Liver (tissue), 9 donors: ENCODE measurements around the gene HOXD11. TPM values are rescaled to one million over a fixed set of nuclear protein-coding genes. Genes with fewer than 3 reads are reported as not detected.

Experiments
- DNase-seq: peaks from one replicate; pipeline ENCODE4 v3.0.0-alpha.2; 2017; ENCODE audit warnings: low spot score
- H3K27ac ChIP-seq, 2 donors: one replicate each; pipeline ENCODE4 v1.7.0; 2013; ENCODE audit warnings: inconsistent platforms in 2 of 2, low read length in 2 of 2, control low read depth in 1 of 2, low read depth in 1 of 2, mild to moderate bottlenecking in 1 of 2
- H3K27me3 ChIP-seq, 4 donors: one replicate each; pipeline versions ENCODE4 v1.6.1 to v1.7.0; 2013; ENCODE audit warnings: low read length in 3 of 4, inconsistent platforms in 1 of 4, mild to moderate bottlenecking in 1 of 4, moderate library complexity in 1 of 4; ENCODE audit not compliant: control insufficient read depth in 4 of 4, insufficient read depth in 4 of 4
- H3K36me3 ChIP-seq, 4 donors: one replicate each; pipeline versions ENCODE4 v1.6.1 to v1.7.0; 2013; ENCODE audit warnings: low read length in 3 of 4, mild to moderate bottlenecking in 3 of 4, low read depth in 1 of 4, moderate library complexity in 1 of 4; ENCODE audit not compliant: control insufficient read depth in 4 of 4, insufficient read depth in 3 of 4
- H3K4me1 ChIP-seq, 4 donors: one replicate each; pipeline versions ENCODE4 v1.6.1 to v1.7.0; 2013; ENCODE audit warnings: low read length in 3 of 4, mild to moderate bottlenecking in 3 of 4, moderate library complexity in 1 of 4; ENCODE audit not compliant: control insufficient read depth in 4 of 4, insufficient read depth in 4 of 4
- H3K4me3 ChIP-seq, 3 donors: one replicate each; pipeline versions ENCODE4 v1.6.1 to v1.7.0; 2013; ENCODE audit warnings: low read length in 3 of 3, control low read depth in 1 of 3, low read depth in 1 of 3, mild to moderate bottlenecking in 1 of 3
- H3K9ac ChIP-seq, 2 donors: one replicate each; pipeline ENCODE4 v1.7.0; 2013; ENCODE audit warnings: low read length in 2 of 2, mild to moderate bottlenecking in 2 of 2, moderate library complexity in 2 of 2, control low read depth in 1 of 2, low read depth in 1 of 2
- H3K9me3 ChIP-seq, 4 donors: one replicate each; pipeline versions ENCODE4 v1.6.1 to v1.7.0; 2013; ENCODE audit warnings: low read length in 3 of 4; ENCODE audit not compliant: control insufficient read depth in 4 of 4
- ATF3 ChIP-seq: IDR thresholded peaks from 2 replicates; pipeline ENCODE4 v1.6.1; 2016; ENCODE audit warnings: antibody characterized with exemption
- CTCF ChIP-seq: fragments of 150-350 bp; IDR thresholded peaks from 2 replicates; pipeline ENCODE4 v1.5.1; 2017; ENCODE audit warnings: improper control_type of control experiment, low read depth, low read length; ENCODE audit not compliant: missing input control
- FOXA1 ChIP-seq: IDR thresholded peaks from 2 replicates; pipeline ENCODE4 v1.6.1; 2016; ENCODE audit warnings: antibody characterized with exemption
- FOXA2 ChIP-seq: IDR thresholded peaks from 2 replicates; pipeline ENCODE4 v1.6.1; 2016; ENCODE audit warnings: antibody characterized with exemption
- GABPA ChIP-seq, 2 donors: IDR thresholded peaks in 1 of 2; conservative IDR thresholded peaks in 1 of 2; 2 replicates each; pipeline ENCODE4 v1.6.1; 2016; ENCODE audit warnings: antibody characterized with exemption in 2 of 2, mild to moderate bottlenecking in 1 of 2, moderate library complexity in 1 of 2
- HNF4A ChIP-seq, 2 donors: conservative IDR thresholded peaks; 2 replicates each; pipeline ENCODE4 v1.6.1; 2016; ENCODE audit warnings: antibody characterized with exemption in 2 of 2, mild to moderate bottlenecking in 2 of 2
- HNF4G ChIP-seq: IDR thresholded peaks from 2 replicates; pipeline ENCODE4 v1.6.1; 2016; ENCODE audit warnings: antibody characterized with exemption
- JUND ChIP-seq, 2 donors: IDR thresholded peaks; 2 replicates each; pipeline ENCODE4 v1.6.1; 2016; ENCODE audit warnings: antibody characterized with exemption in 2 of 2
- NR2F2 ChIP-seq: IDR thresholded peaks from 2 replicates; pipeline ENCODE4 v1.6.1; 2016; ENCODE audit warnings: antibody characterized with exemption
- RAD21 ChIP-seq, 2 donors: IDR thresholded peaks; 2 replicates each; pipeline ENCODE4 v1.6.1; 2016; ENCODE audit warnings: antibody characterized with exemption in 2 of 2, mild to moderate bottlenecking in 2 of 2
- YY1 ChIP-seq: IDR thresholded peaks from 2 replicates; pipeline ENCODE4 v1.6.1; 2016; ENCODE audit warnings: antibody characterized with exemption, mild to moderate bottlenecking
- WGBS: extraction: QIAGEN DNeasy Blood & Tissue Kit; methylation state at CpG from one replicate; pipeline ENCODE4 v1.1.7; 2013; 5-methylcytosine and 5-hydroxymethylcytosine counted together
- polyA plus RNA-seq, 2 donors: library from polyadenylated mRNA; stranded (reverse) in 1 of 2; unstranded in 1 of 2; fragments of 200-250 nt in 1 of 2; fragments of >200 nt in 1 of 2; fragmentation: Nextera tagmentation in 1 of 2; extraction: Ambion mirVana in 1 of 2; gene quantifications; one replicate each; pipeline versions ENCODE4 v1.2.1 to v1.2.3, GENCODE V29; 2013 to 2015
- total RNA-seq, 2 donors: library from RNA; depleted of rRNA; stranded (reverse); fragments of >200 nt; gene quantifications; one replicate each; pipeline ENCODE4 v1.2.3, GENCODE V29; 2014
- TF ChIP-seq, protein P1 (sequence below): IDR thresholded peaks from 2 replicates; pipeline ENCODE4 v1.6.1; 2016; ENCODE audit warnings: antibody characterized with exemption
- TF ChIP-seq, protein P2 (sequence below): IDR thresholded peaks from 2 replicates; pipeline ENCODE4 v1.6.1; 2016; ENCODE audit warnings: antibody characterized with exemption, mild to moderate bottlenecking
- donor health status: healthy.
- donor health status: healthy.
- donor health status: healthy.
- donor health status: healthy.
- donor health status: healthy.

Gene HOXD11
- total and polyA plus RNA-seq, 4 donors = not detected

DNA sequence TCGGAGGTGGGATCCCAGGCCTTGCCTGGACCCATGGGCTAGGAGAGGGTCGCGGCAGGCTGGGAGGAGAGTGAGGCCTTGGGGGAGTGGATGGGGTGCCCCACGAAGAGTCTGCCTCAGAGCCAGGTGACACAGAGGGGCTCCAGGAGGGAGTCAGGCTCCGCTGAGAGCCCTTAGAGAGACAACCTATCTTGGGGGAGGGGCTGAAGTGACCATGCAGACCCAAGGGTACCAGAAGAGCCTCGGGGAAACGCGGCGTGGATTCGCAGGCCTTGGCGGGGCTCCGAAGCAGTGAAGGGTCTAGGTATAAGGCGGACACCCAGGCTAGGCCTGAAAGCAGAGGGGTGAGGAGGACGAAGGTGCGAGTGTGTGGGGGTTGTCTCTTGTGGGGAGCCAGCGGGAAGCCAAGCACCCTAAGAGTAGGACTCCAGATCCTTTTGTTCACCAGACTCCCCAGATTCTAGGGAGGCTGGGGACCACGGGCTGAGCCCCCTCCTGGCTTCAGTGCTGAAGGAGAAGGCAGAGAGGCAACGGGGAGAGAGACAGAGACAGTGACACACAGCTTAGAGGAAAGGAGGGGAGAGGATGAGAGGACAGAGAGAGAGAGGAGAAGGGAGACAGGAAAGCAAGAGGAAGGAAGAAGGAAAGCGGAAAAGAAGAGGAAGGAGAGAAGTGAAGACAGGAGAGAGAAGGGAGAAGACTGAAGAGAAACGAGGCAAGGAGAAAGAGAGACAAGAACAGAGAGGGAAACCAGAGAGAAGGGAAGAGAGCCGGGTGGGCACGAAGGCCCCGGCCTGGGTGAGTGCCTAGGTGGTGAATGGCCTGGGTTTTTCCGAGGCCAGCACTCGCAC is 1.1 kb upstream of the HOXD11 start:
- Histone ChIP-seq H3K27me3 (peaks cover 23 to 58% (median 35%) of the 10 kb centered on the region in 4 donors), H3K4me1 (peaks cover 0 to 21% (median 4%) of the 10 kb centered on the region in 4 donors), H3K9me3 (no peaks in the 10 kb centered on the region), H3K27ac (no peak overlapping the region), H3K4me3 (no peak overlapping the region), H3K9ac (no peak overlapping the region), H3K36me3 (no peaks in the 10 kb centered on the region)
- TF ChIP-seq ATF3 = no peak
- TF ChIP-seq HNF4A (conservative IDR thresholded peaks at IDR 0.05) = no peak
- TF ChIP-seq, protein P1, sequence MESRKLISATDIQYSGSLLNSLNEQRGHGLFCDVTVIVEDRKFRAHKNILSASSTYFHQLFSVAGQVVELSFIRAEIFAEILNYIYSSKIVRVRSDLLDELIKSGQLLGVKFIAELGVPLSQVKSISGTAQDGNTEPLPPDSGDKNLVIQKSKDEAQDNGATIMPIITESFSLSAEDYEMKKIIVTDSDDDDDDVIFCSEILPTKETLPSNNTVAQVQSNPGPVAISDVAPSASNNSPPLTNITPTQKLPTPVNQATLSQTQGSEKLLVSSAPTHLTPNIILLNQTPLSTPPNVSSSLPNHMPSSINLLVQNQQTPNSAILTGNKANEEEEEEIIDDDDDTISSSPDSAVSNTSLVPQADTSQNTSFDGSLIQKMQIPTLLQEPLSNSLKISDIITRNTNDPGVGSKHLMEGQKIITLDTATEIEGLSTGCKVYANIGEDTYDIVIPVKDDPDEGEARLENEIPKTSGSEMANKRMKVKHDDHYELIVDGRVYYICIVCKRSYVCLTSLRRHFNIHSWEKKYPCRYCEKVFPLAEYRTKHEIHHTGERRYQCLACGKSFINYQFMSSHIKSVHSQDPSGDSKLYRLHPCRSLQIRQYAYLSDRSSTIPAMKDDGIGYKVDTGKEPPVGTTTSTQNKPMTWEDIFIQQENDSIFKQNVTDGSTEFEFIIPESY = no peak
- no peak for TF ChIP-seq RAD21 (IDR thresholded peaks at IDR 0.05)
- TF ChIP-seq GABPA (IDR thresholded peaks at IDR 0.05 in 1 of 2, conservative IDR thresholded peaks at IDR 0.05 in 1 of 2) = no peak
- no peak for TF ChIP-seq CTCF
- no peak for TF ChIP-seq NR2F2
- TF ChIP-seq, protein P2, sequence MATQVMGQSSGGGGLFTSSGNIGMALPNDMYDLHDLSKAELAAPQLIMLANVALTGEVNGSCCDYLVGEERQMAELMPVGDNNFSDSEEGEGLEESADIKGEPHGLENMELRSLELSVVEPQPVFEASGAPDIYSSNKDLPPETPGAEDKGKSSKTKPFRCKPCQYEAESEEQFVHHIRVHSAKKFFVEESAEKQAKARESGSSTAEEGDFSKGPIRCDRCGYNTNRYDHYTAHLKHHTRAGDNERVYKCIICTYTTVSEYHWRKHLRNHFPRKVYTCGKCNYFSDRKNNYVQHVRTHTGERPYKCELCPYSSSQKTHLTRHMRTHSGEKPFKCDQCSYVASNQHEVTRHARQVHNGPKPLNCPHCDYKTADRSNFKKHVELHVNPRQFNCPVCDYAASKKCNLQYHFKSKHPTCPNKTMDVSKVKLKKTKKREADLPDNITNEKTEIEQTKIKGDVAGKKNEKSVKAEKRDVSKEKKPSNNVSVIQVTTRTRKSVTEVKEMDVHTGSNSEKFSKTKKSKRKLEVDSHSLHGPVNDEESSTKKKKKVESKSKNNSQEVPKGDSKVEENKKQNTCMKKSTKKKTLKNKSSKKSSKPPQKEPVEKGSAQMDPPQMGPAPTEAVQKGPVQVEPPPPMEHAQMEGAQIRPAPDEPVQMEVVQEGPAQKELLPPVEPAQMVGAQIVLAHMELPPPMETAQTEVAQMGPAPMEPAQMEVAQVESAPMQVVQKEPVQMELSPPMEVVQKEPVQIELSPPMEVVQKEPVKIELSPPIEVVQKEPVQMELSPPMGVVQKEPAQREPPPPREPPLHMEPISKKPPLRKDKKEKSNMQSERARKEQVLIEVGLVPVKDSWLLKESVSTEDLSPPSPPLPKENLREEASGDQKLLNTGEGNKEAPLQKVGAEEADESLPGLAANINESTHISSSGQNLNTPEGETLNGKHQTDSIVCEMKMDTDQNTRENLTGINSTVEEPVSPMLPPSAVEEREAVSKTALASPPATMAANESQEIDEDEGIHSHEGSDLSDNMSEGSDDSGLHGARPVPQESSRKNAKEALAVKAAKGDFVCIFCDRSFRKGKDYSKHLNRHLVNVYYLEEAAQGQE = no peak
- TF ChIP-seq FOXA2 = no peak
- no peak for TF ChIP-seq JUND (IDR thresholded peaks at IDR 0.05)
- no peak for TF ChIP-seq FOXA1
- TF ChIP-seq YY1 = no peak
- no peak for DNase-seq
- WGBS = 10% methylated on average over 25 of the region's 25 CpGs

DNA sequence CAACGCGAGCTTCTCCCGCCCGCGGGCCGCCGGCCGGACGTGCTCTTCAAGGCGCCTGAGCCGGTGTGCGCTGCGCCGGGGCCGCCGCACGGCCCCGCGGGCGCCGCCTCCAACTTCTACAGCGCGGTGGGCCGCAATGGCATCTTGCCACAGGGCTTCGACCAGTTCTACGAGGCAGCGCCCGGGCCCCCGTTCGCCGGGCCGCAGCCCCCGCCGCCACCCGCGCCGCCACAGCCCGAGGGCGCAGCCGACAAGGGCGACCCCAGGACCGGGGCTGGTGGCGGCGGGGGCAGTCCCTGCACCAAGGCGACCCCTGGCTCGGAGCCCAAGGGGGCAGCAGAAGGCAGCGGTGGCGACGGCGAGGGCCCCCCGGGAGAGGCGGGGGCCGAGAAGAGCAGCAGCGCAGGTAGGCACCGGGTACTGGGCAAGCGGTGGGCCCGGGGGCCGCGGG is 676 bp downstream of the HOXD11 start:
- Histone ChIP-seq H3K27me3 (peaks cover 16 to 43% (median 38%) of the 10 kb centered on the region in 4 donors), H3K27ac (no peak overlapping the region), H3K9me3 (no peaks in the 10 kb centered on the region), H3K4me1 (peaks cover 0 to 21% (median 4%) of the 10 kb centered on the region in 4 donors), H3K4me3 (peak overlapping the region in 1 of 3 donors; percentile 28), H3K36me3 (no peaks in the 10 kb centered on the region), H3K9ac (no peak overlapping the region)
- TF ChIP-seq HNF4G = no peak
- TF ChIP-seq, protein P1 = no peak
- TF ChIP-seq YY1 = no peak
- no peak for TF ChIP-seq GABPA (IDR thresholded peaks at IDR 0.05 in 1 of 2, conservative IDR thresholded peaks at IDR 0.05 in 1 of 2)
- 5% methylated on average over 59 of the region's 59 CpGs for WGBS
- no peak for DNase-seq
